ENCODE measurements around the gene USP5.
"Not testable (repeated sequence)": the region's sequence is repeated elsewhere in the genome, so short reads cannot be mapped to it uniquely, and the experiment has no call there.

USP5 gene

DNA sequence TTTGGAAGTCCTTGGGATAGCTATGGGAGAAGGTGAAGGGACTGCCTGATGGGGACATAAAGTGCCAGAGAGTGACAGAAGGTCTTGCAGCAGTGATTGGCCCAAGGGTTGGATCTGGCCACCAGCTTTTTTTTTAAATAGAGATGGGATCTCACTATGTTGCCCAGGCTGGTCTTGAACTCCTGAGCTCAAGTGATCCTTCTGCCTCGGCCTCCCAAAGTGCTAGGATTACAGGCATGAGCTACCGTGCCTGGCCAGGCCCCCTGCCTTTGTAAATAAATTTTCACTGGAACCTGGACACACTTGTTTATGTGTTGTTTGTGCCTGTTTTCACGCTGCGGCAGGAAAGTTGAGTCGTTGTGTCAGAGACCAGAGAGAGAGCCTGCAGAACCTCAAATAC is 13.4 kb downstream of the USP5 start:
- DNase-seq (ENCODE audit: low read depth, low spot score): not testable (repeated sequence)

DNA sequence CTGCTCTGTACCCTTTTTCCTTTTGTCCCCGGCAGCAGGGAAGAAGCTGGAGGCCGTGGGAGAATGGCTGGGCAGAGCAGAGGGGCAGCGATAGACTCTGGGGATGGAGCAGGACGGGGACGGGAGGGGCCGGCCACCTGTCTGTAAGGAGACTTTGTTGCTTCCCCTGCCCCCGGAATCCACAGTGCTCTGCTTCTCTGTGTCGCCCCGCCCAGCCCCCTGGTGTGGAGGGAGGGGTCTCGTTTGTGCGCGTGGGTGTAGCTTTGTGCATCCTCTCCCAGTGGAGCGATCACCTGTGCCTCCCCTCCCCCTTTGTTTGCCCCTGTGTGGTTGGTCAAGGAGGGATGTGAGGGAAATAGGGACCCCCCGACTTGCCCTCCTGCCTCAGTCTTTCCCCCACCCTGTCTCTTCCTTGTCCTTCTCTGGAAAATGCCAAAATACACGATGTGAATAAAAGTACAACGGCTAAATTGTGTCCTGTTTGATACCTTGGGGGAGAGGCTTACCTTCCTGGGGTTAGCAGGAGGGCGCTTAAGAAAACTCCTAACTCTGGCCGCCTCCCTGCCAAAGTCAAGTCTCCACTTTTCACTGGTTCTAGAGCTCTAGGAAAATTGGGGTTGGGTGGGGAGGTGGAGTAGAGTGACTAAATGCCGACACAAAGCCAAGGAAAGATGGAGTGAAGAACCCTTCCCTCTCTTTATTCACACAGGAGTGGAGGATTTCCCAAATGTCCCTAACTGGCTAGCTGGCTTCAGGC is 14.4 kb downstream of the USP5 start:
- DNase-seq (ENCODE audit: low read depth, low spot score): no peak

DNA sequence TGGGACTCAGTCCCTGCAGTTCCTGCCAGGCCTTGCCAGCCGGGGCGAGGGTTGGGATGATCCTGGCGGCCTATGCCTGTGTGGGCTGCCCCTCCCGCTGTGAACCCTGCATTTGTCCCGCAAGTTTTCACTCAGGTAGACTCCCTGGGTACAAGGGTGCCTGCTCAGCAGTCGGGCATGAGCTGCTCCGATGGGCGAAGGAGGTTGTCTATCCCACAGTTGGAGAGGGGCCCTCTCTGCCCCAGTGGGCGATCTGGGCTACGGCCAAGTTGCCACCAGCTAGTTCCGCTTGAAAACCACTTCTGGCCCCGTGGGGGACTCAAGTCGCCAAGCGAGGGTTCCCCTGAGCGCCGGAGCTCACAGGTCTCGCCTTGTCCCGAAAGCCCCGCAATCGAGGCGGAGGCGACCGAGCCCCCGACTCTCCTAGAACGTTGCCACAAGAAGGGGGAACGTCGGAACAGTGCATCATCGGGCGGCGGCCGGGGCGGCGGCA is 15.0 kb downstream of the USP5 start:
- peak; percentile 51 for DNase-seq (ENCODE audit: low read depth, low spot score)

DNA sequence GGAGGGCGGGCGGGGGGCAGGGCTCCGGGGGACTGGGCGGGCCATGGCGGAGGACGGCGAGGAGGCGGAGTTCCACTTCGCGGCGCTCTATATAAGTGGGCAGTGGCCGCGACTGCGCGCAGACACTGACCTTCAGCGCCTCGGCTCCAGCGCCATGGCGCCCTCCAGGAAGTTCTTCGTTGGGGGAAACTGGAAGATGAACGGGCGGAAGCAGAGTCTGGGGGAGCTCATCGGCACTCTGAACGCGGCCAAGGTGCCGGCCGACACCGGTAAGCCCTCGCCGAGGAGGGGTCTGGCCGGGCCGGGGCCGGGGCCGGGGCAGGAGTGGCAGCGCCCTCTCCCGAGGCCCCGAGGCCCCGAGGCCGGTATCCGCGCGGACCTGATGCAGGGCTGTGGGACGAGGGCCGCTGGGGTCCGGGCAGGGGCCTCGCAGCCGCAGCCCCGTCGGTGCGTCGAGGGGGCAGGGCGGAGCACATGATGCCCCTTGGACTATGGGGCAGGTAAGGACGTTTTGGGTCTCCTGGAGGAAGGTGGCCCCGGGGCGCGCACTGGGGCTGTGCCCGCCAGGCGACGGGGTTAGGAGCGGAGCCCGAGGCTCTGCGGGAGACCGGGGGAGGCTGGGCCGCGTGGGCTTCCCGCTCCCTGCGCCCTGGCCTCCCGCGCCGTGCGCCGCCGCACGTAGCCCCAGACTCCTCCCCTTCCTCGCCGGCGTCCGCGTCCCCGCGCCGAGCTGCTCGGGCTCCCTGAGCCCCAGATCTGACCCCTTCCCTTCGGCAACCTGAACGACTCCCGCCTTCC is 15.7 kb downstream of the USP5 start, which contains the start of gene TPI1:
TPI1 (plus strand) TSS at position 119 of the 798 bp plus-strand sequence; CDS start at position 155, 36 bp downstream.
- DNase-seq (ENCODE audit: low read depth, low spot score): peak; percentile 82

DNA sequence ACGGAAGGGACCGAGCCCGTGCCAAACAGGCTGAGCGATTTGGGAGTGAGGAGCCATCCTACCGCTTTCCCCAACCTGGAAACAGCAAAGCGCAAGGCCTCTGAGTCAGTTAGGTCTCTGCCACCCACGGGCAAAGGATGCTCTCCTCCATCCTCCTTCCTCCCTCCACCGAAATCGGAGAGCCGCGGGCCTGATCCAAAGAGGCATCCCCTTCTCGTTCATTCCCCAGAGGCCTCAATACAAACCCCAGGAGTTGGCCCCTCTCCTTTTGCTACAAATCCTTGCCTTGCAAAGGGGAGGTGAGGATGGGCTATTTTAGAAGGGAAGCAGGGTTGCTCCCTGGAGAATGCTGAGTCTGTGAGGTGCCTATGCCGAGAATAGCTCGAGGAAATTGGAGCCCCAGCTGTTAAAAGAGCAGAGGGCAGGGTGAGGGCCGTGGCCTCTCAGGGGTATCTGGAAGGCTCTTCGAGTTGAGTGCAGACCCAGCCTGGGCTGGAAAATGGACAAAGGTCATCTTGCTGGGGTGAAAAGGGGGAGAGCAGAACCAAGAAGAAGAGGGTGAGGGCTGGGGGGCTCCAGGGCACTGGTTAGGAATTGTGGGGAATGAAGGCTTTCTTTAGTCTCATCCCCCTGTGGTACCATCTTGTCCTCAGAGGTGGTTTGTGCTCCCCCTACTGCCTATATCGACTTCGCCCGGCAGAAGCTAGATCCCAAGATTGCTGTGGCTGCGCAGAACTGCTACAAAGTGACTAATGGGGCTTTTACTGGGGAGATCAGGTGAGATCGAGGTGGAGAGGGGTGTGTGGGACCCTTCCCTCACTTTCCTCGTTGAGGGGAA is 16.5 kb downstream of the USP5 start:
- DNase-seq (ENCODE audit: low read depth, low spot score): peak; percentile 43

DNA sequence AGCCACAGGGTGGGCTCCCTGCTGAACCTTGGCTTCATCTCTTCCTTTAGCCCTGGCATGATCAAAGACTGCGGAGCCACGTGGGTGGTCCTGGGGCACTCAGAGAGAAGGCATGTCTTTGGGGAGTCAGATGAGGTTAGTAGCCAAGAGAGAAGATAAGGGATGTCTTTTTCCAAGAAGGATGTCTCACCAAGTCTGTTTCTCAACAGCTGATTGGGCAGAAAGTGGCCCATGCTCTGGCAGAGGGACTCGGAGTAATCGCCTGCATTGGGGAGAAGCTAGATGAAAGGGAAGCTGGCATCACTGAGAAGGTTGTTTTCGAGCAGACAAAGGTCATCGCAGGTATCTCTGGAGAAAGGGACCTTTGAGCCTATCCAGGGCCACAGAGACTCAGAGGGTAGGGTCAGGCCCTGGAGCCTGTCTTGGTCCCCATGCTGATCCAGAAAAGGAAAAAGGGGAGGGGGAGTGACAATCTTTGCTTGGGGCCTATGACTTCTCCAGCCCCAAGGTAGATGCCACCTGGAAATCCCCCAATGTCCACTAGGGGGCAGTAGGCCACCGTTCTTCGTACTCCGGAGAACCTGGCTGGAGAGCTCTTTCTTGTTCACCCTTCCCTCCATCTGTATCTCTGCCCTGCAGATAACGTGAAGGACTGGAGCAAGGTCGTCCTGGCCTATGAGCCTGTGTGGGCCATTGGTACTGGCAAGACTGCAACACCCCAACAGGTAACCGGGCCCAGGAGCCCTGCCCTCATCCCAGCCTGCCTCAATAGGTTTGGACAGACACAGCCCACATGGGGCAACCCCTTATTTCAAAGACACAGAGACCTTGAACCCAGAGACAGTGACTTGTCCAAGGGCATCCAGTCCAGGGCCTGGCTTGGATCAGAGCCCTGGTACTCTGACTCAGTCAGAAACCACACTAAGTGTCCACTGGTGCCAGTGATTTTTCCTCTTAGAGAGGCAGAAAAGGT is 17.4 kb downstream of the USP5 start:
- peak; percentile 96 for DNase-seq (ENCODE audit: low read depth, low spot score)

DNA sequence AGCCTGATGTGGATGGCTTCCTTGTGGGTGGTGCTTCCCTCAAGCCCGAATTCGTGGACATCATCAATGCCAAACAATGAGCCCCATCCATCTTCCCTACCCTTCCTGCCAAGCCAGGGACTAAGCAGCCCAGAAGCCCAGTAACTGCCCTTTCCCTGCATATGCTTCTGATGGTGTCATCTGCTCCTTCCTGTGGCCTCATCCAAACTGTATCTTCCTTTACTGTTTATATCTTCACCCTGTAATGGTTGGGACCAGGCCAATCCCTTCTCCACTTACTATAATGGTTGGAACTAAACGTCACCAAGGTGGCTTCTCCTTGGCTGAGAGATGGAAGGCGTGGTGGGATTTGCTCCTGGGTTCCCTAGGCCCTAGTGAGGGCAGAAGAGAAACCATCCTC is 18.4 kb downstream of the USP5 start:
- DNase-seq (ENCODE audit: low read depth, low spot score): not testable (repeated sequence)

DNA sequence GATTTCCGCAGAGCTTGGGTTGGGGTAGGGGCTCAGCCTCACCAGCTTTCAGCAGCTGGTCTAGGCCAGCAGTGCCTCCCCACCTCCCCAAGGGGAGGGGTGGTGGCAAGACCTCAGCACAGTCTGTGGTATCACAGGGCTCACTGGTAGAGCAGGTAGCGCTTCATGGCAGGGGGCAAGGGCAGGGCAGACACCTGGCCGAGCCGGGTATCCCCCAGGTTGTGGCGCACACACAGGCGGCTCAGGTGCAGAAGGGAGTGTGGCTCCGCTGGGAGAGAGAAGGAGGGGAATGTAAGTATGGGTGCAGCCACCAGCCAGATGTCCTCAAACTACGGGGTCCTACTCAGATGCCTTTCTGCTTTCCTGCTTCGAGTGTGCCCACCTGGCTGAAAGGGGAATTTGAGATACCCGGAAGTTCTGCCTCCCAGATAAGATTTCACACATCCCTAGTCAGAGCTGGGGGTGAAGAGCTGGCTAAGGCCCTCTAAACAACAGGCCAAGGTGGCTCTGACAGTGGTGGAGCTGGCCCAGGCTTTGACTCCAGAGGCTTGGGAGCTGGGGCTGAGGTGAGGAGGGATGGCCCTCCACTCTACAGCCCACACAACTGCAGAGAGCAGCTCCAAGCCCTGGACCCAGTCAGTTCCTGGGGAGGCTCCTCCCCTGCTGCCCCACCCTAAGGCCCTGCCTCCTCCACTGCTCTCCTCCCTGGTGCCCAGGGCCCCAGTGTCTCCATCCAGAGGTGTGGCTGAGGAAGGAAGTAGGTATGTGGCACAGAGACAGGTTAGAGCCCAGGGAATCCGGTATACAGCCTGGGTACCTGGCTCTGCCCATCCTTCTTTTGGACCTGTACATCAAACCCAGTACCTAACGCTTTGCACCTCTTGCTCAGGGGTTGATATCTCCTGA is 19.4 kb downstream of the USP5 start:
- peak; percentile 47 for DNase-seq (ENCODE audit: low read depth, low spot score)

DNA sequence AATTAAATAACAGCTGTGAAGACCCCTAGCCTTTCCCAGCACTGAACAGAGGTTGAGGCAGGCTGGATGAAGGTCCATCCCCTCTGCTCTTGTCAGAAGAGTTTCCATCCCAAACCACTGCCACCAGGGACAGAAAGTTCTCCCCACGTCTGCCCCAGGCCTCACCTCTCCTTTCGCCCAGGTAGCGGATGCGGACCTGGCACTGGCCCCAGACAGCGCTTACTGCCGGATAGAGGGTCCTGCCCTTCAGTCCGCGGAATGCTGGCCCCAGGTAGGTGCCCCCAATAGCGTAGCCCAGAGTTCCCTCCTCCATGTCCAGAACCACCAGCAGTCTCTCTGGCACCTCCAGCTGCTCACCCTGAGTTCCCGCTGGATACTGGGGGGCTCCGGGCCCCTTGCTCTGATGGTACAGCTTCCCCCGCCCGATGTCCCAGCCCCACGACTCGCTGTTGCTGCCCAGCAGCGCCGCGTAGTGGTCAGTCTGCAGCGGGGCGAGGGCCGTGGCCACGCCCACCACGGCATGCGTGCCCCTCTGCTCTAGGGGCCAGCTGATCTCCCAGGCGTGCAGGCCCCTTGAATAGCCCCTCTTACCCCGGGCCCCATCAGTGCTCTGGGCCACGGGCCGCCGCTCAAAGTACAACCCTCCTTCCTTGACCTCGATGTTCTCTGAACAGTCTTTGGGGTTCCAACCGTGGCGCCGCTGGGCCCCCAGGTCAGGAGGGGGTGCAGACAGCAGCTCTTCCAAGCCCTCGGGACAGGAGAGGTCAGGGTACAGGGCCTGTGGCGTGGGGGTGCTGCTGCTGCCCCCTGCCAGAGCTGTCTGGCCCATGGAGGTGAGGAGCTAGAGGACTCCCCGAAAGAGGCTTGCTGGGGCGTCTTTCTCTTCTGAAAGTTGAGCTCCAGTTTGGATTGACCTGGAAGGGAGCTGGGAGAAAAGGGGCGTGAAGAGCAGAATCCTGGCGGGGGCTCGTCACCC is 20.4 kb downstream of the USP5 start:
- peak; percentile 96 for DNase-seq (ENCODE audit: low read depth, low spot score)

DNA sequence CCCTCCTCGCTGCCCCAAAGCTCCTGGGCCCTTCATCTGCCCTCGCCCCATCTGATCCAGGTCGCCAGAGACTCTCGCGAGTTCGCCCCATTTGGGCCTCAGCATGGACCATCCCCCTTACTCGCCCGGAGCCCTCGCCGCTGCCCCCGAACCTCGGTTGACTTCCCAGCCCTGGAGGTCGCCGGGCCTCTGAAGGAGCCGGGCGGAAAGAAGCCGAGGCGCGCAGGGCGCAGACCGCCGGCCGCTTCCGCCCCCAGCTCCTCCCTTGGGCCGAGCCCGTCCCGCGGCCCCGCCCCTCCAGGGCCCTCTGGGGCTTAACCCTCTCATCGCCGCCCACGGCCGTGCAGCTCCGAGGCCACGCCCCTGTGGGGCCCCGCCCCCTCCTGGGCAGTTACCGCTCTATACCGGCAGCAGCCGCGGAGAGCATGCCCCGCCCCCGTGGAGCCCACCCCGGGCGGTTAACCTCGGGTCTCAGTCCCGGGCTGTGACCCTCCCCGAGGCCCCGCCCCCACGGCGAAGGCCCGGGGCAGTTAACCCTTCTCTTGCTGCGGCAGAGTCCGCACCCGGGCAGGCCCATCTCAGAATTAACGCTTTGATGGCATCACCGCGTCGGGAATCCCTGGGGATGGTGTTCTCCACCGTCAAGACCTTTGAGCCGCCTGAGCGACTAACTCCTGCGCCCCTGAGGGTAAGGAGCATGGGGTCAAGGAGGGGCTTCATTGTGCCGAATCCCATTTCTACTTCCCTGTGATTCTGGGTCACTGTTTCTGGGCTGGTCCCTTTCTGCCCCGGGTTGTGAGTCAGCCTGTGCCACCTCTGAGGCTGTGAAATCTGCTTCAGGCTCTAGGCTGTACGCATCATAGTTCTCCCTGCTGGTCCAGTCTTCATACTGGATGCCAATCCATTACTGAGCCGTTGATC is 21.4 kb downstream of the USP5 start, which contains the start of gene SPSB2:
SPSB2 (minus strand) TSS at position 210 of the 921 bp plus-strand sequence. CDS start 402 bp downstream, outside the sequence.
- DNase-seq (ENCODE audit: low read depth, low spot score): peak; percentile 98

DNA sequence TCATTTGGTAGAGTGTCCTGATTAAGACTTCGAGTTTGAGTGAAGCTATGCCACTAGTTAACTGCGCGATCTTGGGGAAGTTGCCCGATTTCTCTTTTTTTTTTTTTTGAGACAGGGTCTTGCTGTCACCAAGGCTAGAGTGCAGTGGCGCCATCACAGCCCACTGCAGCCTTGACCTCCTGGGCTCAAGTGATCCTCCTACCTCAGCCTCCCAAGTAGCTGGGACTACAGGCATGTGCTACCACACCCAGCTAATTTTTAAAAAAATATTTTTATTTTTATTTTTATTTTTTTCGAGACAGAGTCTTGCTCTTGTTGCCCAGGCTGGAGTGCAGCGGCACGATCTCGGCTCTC is 22.0 kb downstream of the USP5 start:
- DNase-seq (ENCODE audit: low read depth, low spot score): not testable (repeated sequence)

DNA sequence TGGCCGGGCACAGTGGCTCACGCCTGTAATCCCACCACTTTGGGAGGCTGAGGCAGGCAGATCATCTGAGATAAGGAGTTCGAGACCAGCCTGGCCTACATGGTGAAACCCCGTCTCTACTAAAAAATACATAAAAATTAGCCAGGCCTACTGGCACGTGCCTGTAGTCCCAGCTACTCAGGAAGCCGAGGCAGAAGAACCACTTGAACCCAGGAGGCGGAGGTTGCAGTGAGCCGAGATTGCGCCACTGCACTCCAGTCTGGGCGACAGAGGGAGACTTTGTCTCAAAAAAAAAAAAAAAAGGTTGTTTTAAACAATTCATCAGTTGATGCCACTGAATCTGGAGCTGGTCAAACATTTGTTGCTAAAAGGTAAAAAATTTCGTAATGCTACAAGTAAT is 27.9 kb downstream of the USP5 start:
- DNase-seq (ENCODE audit: low read depth, low spot score): not testable (repeated sequence)

DNA sequence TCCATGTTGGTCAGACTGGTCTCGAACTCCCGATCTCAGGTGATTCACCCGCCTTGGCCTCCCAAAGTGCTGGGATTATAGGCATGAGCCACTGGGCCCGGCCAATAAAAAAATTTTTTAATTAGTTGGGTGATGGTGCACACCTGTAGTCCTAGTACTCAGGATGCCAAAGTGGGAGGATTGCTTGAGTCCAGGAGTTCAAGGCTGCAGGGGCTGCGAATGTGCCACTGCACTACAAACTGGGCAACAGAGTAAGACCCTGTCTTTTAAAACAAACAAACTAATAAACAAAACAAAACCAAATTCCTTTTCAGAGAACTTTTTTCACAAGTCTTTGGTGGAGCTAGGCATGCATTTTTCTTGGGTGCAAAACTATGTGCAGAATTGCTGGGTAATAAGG is 31.3 kb downstream of the USP5 start:
- no peak for DNase-seq (ENCODE audit: low read depth, low spot score)

DNA sequence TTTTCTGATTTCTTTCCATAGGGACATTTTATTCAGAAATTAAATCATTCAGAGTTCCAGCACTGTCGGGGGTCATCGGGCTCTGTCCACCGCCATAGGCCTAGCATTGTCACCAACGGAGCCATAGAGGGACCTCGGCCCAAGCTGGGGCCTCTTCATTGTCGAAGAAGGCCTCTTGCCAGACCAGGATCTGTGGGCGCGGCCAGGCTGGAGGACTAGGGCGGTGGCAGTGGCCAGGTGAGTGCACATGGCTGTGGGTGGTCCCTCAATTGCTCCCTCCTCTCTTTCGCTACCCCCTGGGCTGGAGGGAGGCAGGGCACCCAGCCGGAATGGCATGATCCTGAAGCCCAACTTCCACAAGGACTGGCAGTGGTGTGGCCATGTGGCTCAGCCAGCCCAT is 31.7 kb downstream of the USP5 start:
- no peak for DNase-seq (ENCODE audit: low read depth, low spot score)

DNA sequence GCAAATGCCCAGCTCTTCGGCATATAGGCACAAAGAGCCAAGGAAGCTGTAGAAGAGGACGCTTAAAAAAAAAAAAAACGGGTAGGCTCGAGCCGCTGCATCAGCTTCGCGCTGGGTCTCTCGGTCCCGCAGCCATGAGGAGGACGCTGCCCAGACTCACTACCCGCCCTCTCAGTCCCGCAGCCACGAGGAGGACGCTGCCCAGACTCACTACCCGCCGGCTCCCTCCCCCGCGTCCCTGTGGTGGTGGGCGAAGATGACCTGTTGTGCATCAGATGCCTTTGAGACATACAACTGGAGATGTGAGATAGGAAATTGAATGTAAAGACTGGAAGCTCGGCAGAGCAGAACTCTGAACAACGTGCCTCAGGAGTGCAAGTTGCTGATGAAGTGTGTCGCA is 32.6 kb downstream of the USP5 start:
- peak; percentile 35 for DNase-seq (ENCODE audit: low read depth, low spot score)

DNA sequence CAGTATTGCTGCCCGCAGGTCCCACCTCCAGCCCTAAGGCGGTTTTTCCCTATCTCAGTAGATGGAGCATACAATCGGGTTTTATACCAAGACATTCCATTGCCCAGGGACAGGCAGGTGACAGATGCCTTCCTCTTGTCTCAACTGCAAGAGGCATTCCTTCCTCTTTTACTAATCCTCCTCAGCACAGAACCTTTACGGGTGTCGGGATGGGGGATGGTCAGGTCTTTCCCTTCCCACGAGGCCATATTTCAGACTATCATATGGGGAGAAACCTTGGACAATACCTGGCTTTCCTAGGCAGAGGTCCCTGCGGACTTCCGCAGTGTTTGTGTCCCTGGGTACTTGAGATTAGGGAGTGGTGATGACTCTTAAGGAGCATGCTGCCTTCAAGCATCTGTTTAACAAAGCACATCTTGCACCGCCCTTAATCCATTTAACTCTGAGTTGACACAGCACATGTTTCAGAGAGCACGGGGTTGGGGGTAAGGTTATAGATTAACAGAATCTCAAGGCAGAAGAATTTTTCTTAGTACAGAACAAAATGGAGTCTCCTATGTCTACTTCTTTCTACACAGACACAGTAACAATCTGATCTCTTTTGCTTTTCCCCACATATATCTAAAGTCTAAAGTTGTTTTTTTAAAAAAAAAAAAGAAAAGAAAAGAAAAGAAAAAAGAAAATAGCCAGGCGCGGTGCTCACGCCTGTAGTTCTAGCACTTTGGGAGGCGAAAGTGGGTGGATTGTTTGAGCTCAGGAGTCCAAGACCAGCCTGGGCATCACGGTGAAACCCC is 34.5 kb downstream of the USP5 start:
- DNase-seq (ENCODE audit: low read depth, low spot score): peak; percentile 45

Data from ELF-1 (cell line).